DND-41 (cell line): ENCODE data around the gene RTN1.

ENCODE experiments used
- EZH2 ChIP-seq: IDR thresholded peaks from 3 replicates; pipeline ENCODE4 v1.6.1; 2012; ENCODE audit warnings: borderline replicate concordance, low read depth, mild to moderate bottlenecking, moderate library complexity, low read length, inconsistent platforms; ENCODE audit not compliant: severe bottlenecking
- TF ChIP-seq, protein P1 (sequence below): IDR thresholded peaks from 2 replicates; pipeline ENCODE4 v1.5.1; 2012; ENCODE audit warnings: borderline replicate concordance, low read length, moderate library complexity, mild to moderate bottlenecking; ENCODE audit not compliant: poor library complexity, severe bottlenecking; ENCODE audit errors: extremely low read depth

DNA sequence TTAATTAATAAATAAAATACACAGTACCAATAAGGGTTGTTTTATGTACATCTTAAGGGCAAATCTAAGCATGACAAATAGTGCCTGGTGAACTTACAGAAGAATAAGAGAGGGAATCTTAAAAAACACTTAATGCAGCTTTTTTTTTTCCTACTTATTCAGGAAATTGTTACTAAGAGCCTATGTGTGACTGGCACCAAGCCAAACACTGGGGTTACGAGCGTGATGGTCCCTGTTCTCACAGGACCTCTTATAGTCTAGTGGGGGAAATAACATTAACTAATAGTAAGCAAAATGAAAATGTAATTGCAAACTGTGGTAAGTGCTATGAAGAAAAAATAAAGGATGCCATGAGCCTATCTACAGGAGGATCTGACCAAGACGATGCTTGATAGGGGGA lies 53.6 kb downstream of the RTN1 start:
- TF ChIP-seq, protein P1, sequence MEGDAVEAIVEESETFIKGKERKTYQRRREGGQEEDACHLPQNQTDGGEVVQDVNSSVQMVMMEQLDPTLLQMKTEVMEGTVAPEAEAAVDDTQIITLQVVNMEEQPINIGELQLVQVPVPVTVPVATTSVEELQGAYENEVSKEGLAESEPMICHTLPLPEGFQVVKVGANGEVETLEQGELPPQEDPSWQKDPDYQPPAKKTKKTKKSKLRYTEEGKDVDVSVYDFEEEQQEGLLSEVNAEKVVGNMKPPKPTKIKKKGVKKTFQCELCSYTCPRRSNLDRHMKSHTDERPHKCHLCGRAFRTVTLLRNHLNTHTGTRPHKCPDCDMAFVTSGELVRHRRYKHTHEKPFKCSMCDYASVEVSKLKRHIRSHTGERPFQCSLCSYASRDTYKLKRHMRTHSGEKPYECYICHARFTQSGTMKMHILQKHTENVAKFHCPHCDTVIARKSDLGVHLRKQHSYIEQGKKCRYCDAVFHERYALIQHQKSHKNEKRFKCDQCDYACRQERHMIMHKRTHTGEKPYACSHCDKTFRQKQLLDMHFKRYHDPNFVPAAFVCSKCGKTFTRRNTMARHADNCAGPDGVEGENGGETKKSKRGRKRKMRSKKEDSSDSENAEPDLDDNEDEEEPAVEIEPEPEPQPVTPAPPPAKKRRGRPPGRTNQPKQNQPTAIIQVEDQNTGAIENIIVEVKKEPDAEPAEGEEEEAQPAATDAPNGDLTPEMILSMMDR = no peak
- TF ChIP-seq EZH2 = no peak
